NCI-H510A treated with DMSO at 0.1 percent for 48 hours (cell line): ENCODE results near the gene OSM.
A peak's percentile ranks its signal among the peaks of the same experiment; 100 is the strongest.

Experiments used
- DNase-seq: peaks from one replicate; lab custom pipeline; 2025; lab: John Stamatoyannopoulos, UW

The OSM gene

DNA sequence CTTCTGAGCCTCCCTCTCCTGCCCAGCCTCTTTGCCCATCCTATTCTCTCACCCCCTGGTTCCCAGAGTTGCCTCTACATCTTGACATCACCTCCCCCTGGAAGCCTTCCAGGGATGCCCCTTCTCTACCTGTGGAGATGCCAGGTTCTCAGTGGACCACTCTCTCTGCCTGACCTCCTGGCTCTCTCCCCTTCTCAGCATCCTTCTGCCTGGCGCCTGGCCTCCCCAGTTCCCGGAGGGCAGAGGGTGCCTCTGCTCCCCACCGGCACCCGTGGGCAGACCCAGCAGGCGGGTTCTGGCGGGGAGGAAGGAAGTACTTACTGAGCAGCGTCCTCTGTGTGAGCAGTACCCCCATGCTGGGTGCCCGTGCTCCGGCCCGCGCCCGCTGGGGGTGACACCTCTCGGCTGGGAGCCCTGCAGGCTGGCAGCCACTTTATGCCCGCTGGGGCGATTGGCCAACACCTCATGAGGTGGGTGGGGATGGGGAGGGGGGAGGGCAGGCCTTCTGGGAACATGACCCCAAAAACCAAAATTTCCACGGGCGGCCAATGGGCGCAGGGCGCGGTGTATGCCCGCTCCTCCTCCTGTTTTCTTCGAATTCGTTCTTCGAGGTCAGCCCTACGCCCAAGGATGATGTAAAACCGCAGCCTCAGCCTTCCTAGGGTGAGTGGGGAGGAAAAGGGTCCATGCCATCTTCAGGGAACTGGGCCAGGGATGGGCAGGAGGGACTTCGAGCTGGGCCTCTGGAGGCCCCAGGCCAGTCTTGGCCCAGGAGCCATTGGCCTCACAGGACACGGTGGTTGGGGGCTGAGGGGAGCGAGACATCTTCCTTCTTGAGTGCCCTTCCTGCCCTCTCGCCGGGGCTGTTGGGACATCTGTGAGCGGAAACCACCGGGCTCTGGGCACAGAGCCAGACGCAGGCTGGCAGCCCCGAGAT lies at the start of gene OSM:
Gene OSM (minus strand): TSS at position 407 of the 937 bp plus-strand sequence. CDS start 52 bp downstream, at position 355.
- no peak for DNase-seq

- DNase-seq: no peak
These were observed 49.4 kb upstream of the OSM start for GRCh38 chr22:30315962-30316576.

- DNase-seq: no peak
These were observed 48.3 kb upstream of the OSM start for GRCh38 chr22:30314915-30315314.

DNA sequence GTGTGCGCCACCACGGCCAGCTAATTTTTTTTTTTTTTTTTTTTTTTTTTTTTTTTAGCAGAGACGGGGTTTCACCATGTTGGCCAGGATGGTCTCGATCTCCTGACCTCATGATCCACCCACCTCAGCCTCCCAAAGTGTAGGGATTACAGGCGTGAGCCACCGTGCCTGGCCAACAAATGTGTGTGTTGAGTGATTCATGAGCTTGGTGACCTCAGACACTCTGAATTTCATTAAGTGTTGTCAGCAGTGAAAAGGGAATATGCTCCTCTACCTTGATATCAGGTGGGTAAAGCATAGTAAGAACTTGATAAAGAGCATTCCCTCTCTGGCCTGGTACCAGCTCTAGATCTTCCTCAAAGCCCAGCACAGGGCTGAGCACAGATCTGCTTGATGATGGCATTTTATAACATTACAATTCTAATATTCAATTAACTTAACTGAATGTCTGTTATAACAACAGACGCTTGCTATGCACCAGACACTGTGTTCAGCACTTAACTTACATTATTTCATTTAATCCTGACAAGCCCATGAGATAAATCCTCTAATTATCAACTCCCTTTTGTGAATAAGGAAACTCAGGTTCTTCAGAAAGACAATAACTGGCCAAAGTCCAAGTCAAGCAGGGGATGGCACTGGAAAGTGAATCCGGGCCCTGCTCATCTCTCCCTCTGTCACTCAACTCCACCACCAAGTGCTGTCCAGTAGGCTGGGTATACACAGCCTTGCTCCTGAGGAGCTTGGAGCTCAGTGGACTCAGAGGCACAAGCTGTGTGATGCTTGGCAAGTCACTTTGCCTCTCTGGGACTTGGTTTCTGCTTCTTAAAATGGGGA lies 47.1 kb upstream of the OSM start:
- DNase-seq: no peak

DNA sequence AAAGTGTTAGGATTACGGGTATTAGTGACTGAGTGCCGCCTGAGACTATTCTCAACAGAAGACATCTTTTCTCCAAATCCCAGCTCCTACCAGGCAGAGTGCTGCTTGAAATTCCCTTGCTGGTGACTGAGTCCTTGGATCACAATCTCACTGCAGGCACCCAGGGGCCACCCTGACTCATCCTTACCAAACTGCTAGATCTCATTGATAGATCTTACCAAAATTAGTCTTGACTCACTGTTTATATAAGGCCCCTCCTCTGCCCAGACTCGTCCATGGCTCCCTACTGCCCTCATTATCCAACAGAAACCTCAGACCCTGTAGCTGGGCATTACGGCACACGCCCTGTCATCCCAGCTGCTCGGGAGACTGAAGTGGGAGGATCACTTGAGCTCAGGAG lies 45.4 kb upstream of the OSM start:
- no peak for DNase-seq

DNA sequence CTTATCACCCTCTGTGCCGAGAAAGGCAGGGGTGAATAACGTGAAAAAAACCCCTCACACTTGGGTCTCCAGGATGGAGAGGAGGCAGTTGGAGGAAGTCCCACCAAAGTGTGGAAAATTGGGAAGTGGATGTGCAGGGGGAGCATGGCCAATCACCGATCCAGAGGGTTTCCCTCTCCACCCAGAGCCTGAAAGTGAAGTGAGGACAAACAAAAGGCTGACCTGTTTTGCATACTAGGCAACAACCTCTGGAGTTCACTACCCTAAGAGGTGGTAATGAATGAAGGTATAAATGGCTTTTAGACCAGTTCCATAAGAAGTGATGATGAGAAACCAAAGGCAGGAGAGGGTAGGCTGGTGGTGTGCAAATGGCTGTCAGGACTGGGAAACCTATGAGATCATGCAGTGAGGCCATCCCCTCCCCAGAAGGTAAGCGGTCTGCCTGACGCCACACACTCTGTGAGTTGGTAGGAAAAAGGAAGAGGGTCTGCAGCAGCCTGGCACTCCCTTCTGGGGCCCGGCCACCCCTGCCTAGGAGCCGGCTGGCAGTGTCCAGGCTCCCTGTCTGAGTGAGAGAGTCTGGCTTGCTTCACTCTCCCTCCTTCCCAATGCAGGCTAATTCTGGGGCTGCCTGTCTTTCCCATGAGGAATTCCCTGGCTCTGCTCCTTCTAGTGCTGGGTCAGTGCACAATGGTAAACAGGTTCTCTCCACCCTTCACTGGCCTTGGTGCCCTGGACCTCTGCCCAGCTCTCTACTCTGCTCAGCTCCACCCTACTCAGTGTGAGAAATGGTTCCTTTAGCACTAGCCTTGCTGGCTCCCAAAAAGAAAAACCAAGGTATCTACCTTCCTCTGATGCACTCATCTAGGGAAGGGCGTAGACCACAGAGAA lies 44.5 kb upstream of the OSM start:
- no peak for DNase-seq

GRCh38 chr22:30309951-30310741 lies 43.5 kb upstream of the OSM start:
- DNase-seq: peak; percentile 17

GRCh38 chr22:30308518-30309230 lies 42.0 kb upstream of the OSM start:
- no peak for DNase-seq

DNA sequence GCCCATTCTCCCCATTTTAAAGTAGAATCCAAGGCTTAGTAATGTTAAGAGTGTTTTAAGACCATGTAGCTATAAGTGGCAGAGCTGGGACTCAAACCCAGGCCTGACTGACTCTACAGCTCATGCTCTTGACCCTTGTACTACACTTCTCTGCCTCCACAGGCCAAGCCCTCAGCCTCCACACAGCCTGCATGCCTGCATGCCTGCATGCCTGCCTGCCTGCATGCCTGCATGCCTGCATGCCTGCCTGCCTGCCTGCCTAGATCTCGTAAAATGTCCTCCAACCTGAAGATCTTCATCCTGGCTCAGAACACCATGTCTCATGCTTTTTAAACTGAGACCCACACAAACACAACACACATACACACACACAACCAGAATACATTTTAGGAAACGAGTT lies 41.4 kb upstream of the OSM start:
- no peak for DNase-seq

GRCh38 chr22:30307041-30307574 lies 40.5 kb upstream of the OSM start:
- no peak for DNase-seq

DNA sequence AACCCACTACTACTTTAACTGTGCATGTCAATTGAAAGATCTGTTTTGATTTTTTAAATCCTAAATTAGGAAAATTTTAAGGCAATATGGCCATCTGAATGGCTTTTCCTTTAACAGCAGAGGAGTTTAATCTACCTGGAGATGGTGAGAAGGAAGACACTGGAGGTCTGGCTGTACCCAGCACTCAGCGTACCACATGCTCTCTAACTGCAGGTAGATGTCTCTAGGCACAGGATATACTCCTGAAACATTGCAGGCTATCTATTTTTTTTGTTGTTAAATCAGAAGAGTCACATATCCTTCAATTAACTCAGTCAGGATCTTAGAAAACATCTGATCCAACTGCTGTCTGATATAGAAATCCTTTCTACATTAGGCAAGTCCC lies 40.0 kb upstream of the OSM start:
- no peak for DNase-seq

GRCh38 chr22:30305906-30306626 lies 39.4 kb upstream of the OSM start:
- DNase-seq: no peak

DNA sequence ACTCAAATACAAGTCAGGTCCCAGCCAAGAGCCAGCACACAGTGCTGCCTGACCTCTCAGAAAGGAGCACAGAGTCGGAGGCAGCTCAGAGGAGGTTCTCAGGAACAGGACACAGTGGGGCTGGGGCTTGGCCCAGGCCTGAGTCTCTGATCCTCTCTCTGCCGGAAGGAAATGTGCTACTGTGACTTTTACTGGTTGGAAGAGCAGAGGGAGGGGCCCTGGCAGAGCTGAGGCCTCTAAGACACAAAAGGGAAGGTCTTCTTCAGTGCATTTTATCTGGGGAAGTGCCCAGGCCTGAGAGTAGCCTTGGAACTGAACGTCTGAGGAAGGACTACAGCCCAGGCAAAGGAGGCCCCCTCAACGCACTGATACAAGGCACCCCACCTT lies 38.9 kb upstream of the OSM start:
- no peak for DNase-seq

- peak; percentile 27 for DNase-seq
These were observed 38.0 kb upstream of the OSM start for GRCh38 chr22:30304495-30305244.

DNA sequence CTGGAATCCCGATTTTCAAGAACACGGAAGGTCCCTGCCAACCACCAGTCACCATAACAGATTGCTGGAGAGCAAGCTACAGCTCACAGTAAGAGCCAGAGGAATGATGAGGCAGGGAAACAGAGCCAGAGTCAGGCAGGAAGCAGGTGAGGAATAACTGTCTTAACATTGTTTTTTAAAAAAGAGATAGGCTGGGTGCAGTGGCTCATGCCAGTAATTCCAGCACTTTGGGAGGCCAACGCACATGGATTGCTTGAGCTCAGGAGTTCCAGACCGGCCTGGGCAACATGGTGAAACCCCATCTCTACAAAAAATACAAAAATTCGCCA lies 36.1 kb upstream of the OSM start:
- no peak for DNase-seq

GRCh38 chr22:30301995-30302809 lies 35.6 kb upstream of the OSM start:
- no peak for DNase-seq

DNA sequence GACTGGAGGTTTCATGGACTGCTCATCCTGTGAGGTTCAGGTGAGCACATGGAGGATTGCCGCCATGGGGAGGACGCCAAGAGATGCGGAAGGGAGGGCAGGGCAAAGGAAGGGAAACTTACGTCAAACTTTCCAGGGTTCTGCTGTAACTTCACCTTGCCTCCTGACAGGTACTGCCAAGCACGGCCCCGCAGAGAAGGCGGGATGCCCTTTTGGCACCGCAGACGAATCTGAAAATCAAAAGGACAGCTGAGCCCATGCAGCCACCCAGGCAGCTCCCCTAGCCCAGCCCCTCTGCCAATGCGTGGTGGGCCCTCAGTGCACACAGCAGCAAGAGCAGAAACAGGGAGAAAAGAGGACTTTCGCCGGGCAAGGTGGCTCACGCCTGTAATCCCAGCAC lies 32.7 kb upstream of the OSM start:
- no peak for DNase-seq
